K562 (cell line): ENCODE results near the gene MAP2K6. TPM values are rescaled to one million over a fixed set of nuclear protein-coding genes. Genes with fewer than 3 reads are reported as not detected.

Experiments used
- ARID3A ChIP-seq: IDR thresholded peaks from 2 replicates; pipeline ENCODE4 v1.6.1; 2012; ENCODE audit warnings: low read depth, low read length, improper control_type of control experiment, borderline replicate concordance
- ILF3 ChIP-seq: fragments of 450-650 bp; IDR thresholded peaks from 2 replicates; pipeline ENCODE4 v1.6.1; 2018; ENCODE audit warnings: antibody characterized with exemption, mild to moderate bottlenecking, moderate library complexity, borderline replicate concordance
- MED1 ChIP-seq: sonication (generic); formaldehyde crosslinking; IDR thresholded peaks from 2 replicates; pipeline ENCODE4 v1.8.1; 2023; ENCODE audit warnings: missing genetic modification reagents, borderline replicate concordance
- NFIX ChIP-seq: fragments of 250-450 bp; sonication (Bioruptor Pico); IDR thresholded peaks from 2 replicates; pipeline ENCODE4 v1.4.0; 2020; ENCODE audit warnings: low read depth, mild to moderate bottlenecking, moderate library complexity
- NRF1 ChIP-seq, 2 experiments: fragments of 450-650 bp; IDR thresholded peaks in 1 of 2; conservative IDR thresholded peaks in 1 of 2; 2 replicates each; pipeline ENCODE4 v1.6.1; 2014; ENCODE audit warnings: mild to moderate bottlenecking in 2 of 2
- SMAD4 ChIP-seq: fragments of 250-450 bp; sonication (Bioruptor Pico); conservative IDR thresholded peaks from 2 replicates; pipeline ENCODE4 v1.8.0; 2021; ENCODE audit warnings: inconsistent platforms, mild to moderate bottlenecking, moderate library complexity
- ZBTB7A ChIP-seq: IDR thresholded peaks from 2 replicates; pipeline ENCODE4 v1.6.1; 2011; ENCODE audit warnings: low read depth, mild to moderate bottlenecking, low read length, moderate library complexity, borderline replicate concordance; ENCODE audit not compliant: control insufficient read depth
- ZNF121 ChIP-seq: sonication (generic); formaldehyde crosslinking; conservative IDR thresholded peaks from 2 replicates; pipeline ENCODE4 v1.8.0; 2022; ENCODE audit warnings: missing genetic modification reagents
- ZNF274 ChIP-seq: IDR thresholded peaks from 2 replicates; pipeline ENCODE4 v1.6.1; 2011; ENCODE audit warnings: low read depth, mild to moderate bottlenecking, low read length, moderate library complexity, borderline replicate concordance
- ZNF75A ChIP-seq: fragments of 450-650 bp; formaldehyde crosslinking; IDR thresholded peaks from 2 replicates; pipeline ENCODE4 v1.4.0; 2020; ENCODE audit warnings: mild to moderate bottlenecking
- polyA plus RNA-seq, 8 experiments: library from polyadenylated mRNA; depleted of rRNA in 4 of 8; stranded (reverse) in 5 of 8; unstranded in 3 of 8; fragments of >200 nt; fragmentation: Nextera tagmentation in 2 of 8; fragmentation: Illumina TruSeq in 1 of 8; extraction: Ambion mirVana in 2 of 8; extraction: Trizol in 1 of 8; gene quantifications; 2 replicates each; pipeline versions ENCODE4 v1.2.1 to v1.2.3, GENCODE V29; 2011 to 2014; ENCODE audit warnings: inconsistent platforms in 1 of 8, missing spikeins in 1 of 8
- total RNA-seq, 7 experiments: library from RNA; depleted of rRNA in 6 of 7; stranded (reverse); fragments of >200 nt in 6 of 7; fragmentation: Illumina TruSeq in 2 of 7; extraction: Trizol in 2 of 7; gene quantifications; 2 replicates each; pipeline versions ENCODE4 v1.2.1 to v1.2.3, GENCODE V29; 2011 to 2021; ENCODE audit warnings: low replicate concordance in 1 of 7

The MAP2K6 gene
- total and polyA plus RNA-seq, 9 of the 15 experiments (the other 6 are each of a cell fraction or from before 2014, with no cell fraction given): 0.07 to 0.13 TPM; not detected in 7

DNA sequence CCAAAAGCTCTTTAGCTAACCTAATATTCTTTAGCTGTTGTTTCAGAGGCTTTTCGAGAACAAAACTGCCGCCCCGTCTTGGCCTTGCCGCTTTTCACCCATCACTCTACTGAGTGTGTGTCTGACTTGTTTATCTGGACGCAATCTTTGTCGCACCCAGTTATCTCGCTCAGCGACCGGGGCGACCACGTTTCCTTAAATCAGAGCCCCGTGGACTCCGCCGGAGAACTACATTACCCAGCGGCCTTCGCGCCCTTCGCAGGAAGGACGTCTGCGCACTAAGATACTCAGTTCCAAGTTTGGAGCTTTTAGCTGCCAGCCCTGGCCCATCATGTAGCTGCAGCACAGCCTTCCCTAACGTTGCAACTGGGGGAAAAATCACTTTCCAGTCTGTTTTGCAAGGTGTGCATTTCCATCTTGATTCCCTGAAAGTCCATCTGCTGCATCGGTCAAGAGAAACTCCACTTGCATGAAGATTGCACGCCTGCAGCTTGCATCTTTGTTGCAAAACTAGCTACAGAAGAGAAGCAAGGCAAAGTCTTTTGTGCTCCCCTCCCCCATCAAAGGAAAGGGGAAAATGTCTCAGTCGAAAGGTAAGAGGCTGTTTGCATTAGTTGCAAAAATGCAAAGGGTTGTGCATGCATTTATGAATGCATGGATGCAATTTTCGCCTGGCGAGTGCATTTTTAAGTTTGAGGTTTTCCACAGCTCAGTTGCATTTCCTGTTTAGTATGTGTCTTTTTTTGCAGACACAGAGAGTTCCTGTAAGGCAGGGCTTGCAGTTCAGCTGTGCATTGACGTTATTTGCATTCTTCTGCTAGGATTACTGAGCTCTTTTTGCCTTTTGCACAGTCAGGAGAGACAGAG is at the start of gene MAP2K6 (continued):
- no peak for TF ChIP-seq MED1 (CRISPR knock-in tag)
- TF ChIP-seq SMAD4: no peak
- TF ChIP-seq ZNF121 (CRISPR knock-in tag): no peak
- no peak for TF ChIP-seq ILF3
- TF ChIP-seq ARID3A: no peak
- TF ChIP-seq NRF1 (conservative IDR thresholded peaks at IDR 0.05 in 1 of 2, IDR thresholded peaks at IDR 0.05 in 1 of 2): peak; percentile 58 to 69
- no peak for TF ChIP-seq NFIX
- TF ChIP-seq ZNF75A (CRISPR knock-in tag): no peak
- no peak for TF ChIP-seq ZBTB7A
- TF ChIP-seq ZNF274: no peak
